ENCODE results near the gene SCGB1A1. TPM values are rescaled to one million over a fixed set of nuclear protein-coding genes. Genes with fewer than 3 reads are reported as not detected.

Gene SCGB1A1
- polyA plus RNA-seq, 4 donors, result 4.6 to 11.2 TPM; not detected in 2

DNA sequence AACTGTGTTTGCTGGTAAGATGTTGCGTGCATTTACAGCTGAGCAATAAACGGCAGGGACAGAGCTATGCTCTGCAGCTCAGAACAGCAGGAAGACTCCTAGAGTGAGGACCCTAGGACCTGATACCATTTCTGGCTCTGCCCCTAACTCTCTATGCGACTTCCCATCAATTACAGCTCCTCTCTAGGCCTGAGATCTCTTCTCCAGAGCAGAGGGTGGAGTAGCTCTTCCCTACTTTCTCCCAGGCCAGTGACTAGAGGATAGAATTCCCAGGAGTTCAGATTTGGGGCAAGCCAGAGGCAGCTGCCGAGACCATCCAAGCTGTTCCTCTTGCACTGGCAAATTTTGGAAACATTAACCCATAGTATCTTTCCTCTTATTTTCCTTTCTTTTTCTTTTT lies 12.8 kb upstream of the SCGB1A1 start:
- DNase-seq (no peak), FAIRE-seq (no peak)
- H3K36me3 ChIP-seq (ENCODE audit: control insufficient read depth in 3 of 3, insufficient read depth in 2 of 3, low read depth in 1 of 3, low read length in 3 of 3), result no peaks in the 10 kb centered on the region
- H3K4me3 ChIP-seq (ENCODE audit: low read depth in 1 of 3, low read length in 3 of 3), result no peak overlapping the region
- H3K9me3 ChIP-seq (ENCODE audit: control insufficient read depth in 2 of 2, insufficient read depth in 1 of 2, low read depth in 1 of 2, low read length in 1 of 2), result no peaks in the 10 kb centered on the region
- H3K27ac ChIP-seq (ENCODE audit: low read depth in 1 of 3, low read length in 2 of 3), result no peak overlapping the region
- H3K4me1 ChIP-seq (ENCODE audit: control insufficient read depth in 3 of 3, insufficient read depth in 2 of 3, low read depth in 1 of 3, low read length in 2 of 3), result peaks cover 0 to 15% (median 3%) of the 10 kb centered on the region in 3 donors
- 64 to 81% (median 72%) methylated on average over 4 of the region's 4 CpGs for WGBS, 3 donors
- no peaks in the 10 kb centered on the region for H3K27me3 ChIP-seq (ENCODE audit: control insufficient read depth in 3 of 3, insufficient read depth in 3 of 3, low read length in 3 of 3)

- H3K4me1 ChIP-seq (ENCODE audit: control insufficient read depth in 3 of 3, insufficient read depth in 2 of 3, low read depth in 1 of 3, low read length in 2 of 3), result peaks cover 0 to 7% (median 2%) of the 10 kb centered on the region in 3 donors
- no peaks in the 10 kb centered on the region for H3K36me3 ChIP-seq (ENCODE audit: control insufficient read depth in 3 of 3, insufficient read depth in 2 of 3, low read depth in 1 of 3, low read length in 3 of 3)
- FAIRE-seq (no peak), DNase-seq (no peak)
- H3K9me3 ChIP-seq (ENCODE audit: control insufficient read depth in 2 of 2, insufficient read depth in 1 of 2, low read depth in 1 of 2, low read length in 1 of 2), result no peaks in the 10 kb centered on the region
- no peak overlapping the region for H3K27ac ChIP-seq (ENCODE audit: low read depth in 1 of 3, low read length in 2 of 3)
- H3K4me3 ChIP-seq (ENCODE audit: low read depth in 1 of 3, low read length in 3 of 3), result no peak overlapping the region
- H3K27me3 ChIP-seq (ENCODE audit: control insufficient read depth in 3 of 3, insufficient read depth in 3 of 3, low read length in 3 of 3), result no peaks in the 10 kb centered on the region
- 83 to 91% (median 90%) methylated on average over 8 of the region's 8 CpGs for WGBS, 3 donors
Observed at GRCh38 chr11:62409831-62410230, 9.0 kb upstream of the SCGB1A1 start.

DNA sequence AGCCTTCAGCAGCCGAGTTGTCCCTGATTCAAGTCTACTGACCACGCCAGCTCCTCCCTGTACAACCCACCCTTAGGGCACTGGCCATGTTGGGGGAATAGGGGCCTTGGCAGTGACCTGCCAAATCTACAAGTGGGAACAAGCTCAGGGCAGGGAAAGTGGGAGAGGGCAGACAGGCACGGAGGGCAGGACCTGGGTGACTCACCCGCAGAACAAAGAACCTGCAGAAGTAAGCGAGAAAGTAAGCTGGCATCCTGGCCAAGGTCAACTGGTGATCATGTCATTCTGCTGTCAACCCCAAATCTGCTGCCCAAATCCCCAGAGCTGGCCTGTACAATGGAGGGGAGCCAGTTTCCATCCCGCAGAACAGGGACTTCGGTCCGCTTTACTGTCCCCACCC lies 7.9 kb upstream of the SCGB1A1 start:
- H3K4me1 ChIP-seq (ENCODE audit: control insufficient read depth in 3 of 3, insufficient read depth in 2 of 3, low read depth in 1 of 3, low read length in 2 of 3), result no peaks in the 10 kb centered on the region
- no peak overlapping the region for H3K4me3 ChIP-seq (ENCODE audit: low read depth in 1 of 3, low read length in 3 of 3)
- H3K27me3 ChIP-seq (ENCODE audit: control insufficient read depth in 3 of 3, insufficient read depth in 3 of 3, low read length in 3 of 3), result no peaks in the 10 kb centered on the region
- DNase-seq (no peak), FAIRE-seq (no peak)
- no peaks in the 10 kb centered on the region for H3K9me3 ChIP-seq (ENCODE audit: control insufficient read depth in 2 of 2, insufficient read depth in 1 of 2, low read depth in 1 of 2, low read length in 1 of 2)
- no peaks in the 10 kb centered on the region for H3K36me3 ChIP-seq (ENCODE audit: control insufficient read depth in 3 of 3, insufficient read depth in 2 of 3, low read depth in 1 of 3, low read length in 3 of 3)
- 73 to 85% (median 77%) methylated on average over 8 of the region's 8 CpGs for WGBS, 3 donors
- H3K27ac ChIP-seq (ENCODE audit: low read depth in 1 of 3, low read length in 2 of 3), result no peak overlapping the region

DNA sequence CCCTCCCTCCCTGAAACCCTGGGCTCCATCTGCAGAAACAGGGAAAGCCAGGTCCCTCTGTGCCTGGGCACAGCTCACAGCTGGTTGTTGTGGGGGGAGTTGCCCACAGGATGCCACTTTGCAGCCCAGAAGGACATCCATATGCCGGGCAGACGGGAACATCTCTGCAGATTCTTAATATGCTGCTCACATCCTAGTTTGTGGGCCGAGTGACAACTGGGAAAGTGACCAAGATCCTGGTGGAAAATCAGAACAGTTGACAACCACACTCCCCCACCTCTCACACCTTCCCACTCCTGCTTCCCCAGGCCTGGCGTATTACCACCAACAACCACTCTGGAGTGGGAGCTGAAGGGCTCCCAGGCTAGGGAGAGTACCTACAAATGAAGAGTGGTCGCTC lies 7.3 kb upstream of the SCGB1A1 start:
- Histone ChIP-seq H3K27me3 (ENCODE audit: control insufficient read depth in 3 of 3, insufficient read depth in 3 of 3, low read length in 3 of 3) (no peaks in the 10 kb centered on the region), H3K27ac (ENCODE audit: low read depth in 1 of 3, low read length in 2 of 3) (no peak overlapping the region), H3K4me1 (ENCODE audit: control insufficient read depth in 3 of 3, insufficient read depth in 2 of 3, low read depth in 1 of 3, low read length in 2 of 3) (no peaks in the 10 kb centered on the region), H3K9me3 (ENCODE audit: control insufficient read depth in 2 of 2, insufficient read depth in 1 of 2, low read depth in 1 of 2, low read length in 1 of 2) (no peaks in the 10 kb centered on the region), H3K36me3 (ENCODE audit: control insufficient read depth in 3 of 3, insufficient read depth in 2 of 3, low read depth in 1 of 3, low read length in 3 of 3) (no peaks in the 10 kb centered on the region), H3K4me3 (ENCODE audit: low read depth in 1 of 3, low read length in 3 of 3) (no peak overlapping the region)
- 89 to 92% (median 90%) methylated on average over 5 of the region's 5 CpGs for WGBS, 3 donors
- FAIRE-seq (no peak), DNase-seq (no peak)

GRCh38 chr11:62413060-62413696 lies 5.7 kb upstream of the SCGB1A1 start:
- no peak overlapping the region for H3K27ac ChIP-seq (ENCODE audit: low read depth in 1 of 3, low read length in 2 of 3)
- DNase-seq, result no peak
- no peak overlapping the region for H3K4me3 ChIP-seq (ENCODE audit: low read depth in 1 of 3, low read length in 3 of 3)
- 71 to 87% (median 77%) methylated on average over 8 of the region's 8 CpGs for WGBS, 3 donors
- H3K36me3 ChIP-seq (ENCODE audit: control insufficient read depth in 3 of 3, insufficient read depth in 2 of 3, low read depth in 1 of 3, low read length in 3 of 3), result no peaks in the 10 kb centered on the region
- H3K9me3 ChIP-seq (ENCODE audit: control insufficient read depth in 2 of 2, insufficient read depth in 1 of 2, low read depth in 1 of 2, low read length in 1 of 2), result no peaks in the 10 kb centered on the region
- no peak for FAIRE-seq
- H3K27me3 ChIP-seq (ENCODE audit: control insufficient read depth in 3 of 3, insufficient read depth in 3 of 3, low read length in 3 of 3), result no peaks in the 10 kb centered on the region
- H3K4me1 ChIP-seq (ENCODE audit: control insufficient read depth in 3 of 3, insufficient read depth in 2 of 3, low read depth in 1 of 3, low read length in 2 of 3), result no peaks in the 10 kb centered on the region

DNA sequence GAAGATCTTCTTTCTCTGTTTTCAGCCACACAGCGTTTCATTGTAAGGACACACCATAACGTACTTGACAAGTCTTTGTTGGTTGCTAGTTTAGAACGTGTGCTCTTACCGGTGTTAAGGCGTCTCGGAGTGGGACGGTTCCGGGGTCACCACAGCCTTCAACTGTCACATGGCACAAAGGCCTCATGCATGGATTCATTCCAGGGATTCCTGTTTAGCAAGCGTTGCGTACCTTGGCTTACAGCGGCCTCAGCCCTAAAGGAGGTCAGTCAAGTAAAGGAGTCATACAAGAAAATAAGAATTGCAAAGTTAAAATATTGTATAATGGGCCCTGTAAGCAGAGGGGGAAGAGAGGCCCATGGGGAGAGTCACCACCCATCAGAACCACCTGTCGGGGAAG lies 2.2 kb upstream of the SCGB1A1 start:
- Histone ChIP-seq H3K9me3 (ENCODE audit: control insufficient read depth in 2 of 2, insufficient read depth in 1 of 2, low read depth in 1 of 2, low read length in 1 of 2) (no peaks in the 10 kb centered on the region), H3K27ac (ENCODE audit: low read depth in 1 of 3, low read length in 2 of 3) (no peak overlapping the region), H3K4me3 (ENCODE audit: low read depth in 1 of 3, low read length in 3 of 3) (no peak overlapping the region), H3K27me3 (ENCODE audit: control insufficient read depth in 3 of 3, insufficient read depth in 3 of 3, low read length in 3 of 3) (no peaks in the 10 kb centered on the region), H3K4me1 (ENCODE audit: control insufficient read depth in 3 of 3, insufficient read depth in 2 of 3, low read depth in 1 of 3, low read length in 2 of 3) (peaks cover 0 to 3% (median 0%) of the 10 kb centered on the region in 3 donors), H3K36me3 (ENCODE audit: control insufficient read depth in 3 of 3, insufficient read depth in 2 of 3, low read depth in 1 of 3, low read length in 3 of 3) (no peaks in the 10 kb centered on the region)
- FAIRE-seq (no peak), DNase-seq (no peak)
- WGBS, 3 donors, result 88 to 94% (median 91%) methylated on average over 12 of the region's 12 CpGs

DNA sequence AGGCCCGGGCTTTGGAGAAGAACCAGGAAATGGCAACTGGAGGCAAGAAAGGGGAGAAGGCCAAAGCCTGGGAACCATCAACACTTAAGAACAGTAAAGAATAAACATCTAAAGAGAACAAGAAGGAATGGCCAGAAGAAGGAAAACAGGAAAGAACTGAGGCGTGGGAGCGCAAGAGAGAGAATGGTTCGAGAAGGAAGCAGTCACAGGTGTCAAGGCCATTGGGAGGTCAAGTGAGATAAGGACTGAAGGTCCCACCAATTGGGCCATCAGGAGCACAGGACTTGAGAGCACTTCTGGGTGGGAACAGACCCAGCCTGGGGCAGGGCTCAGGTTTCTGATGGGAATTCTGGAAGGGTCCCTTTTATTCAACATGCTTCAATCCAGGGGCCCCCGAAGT lies 697 bp upstream of the SCGB1A1 start:
- Histone ChIP-seq H3K36me3 (ENCODE audit: control insufficient read depth in 3 of 3, insufficient read depth in 2 of 3, low read depth in 1 of 3, low read length in 3 of 3) (no peaks in the 10 kb centered on the region), H3K4me1 (ENCODE audit: control insufficient read depth in 3 of 3, insufficient read depth in 2 of 3, low read depth in 1 of 3, low read length in 2 of 3) (peaks cover 0 to 12% (median 3%) of the 10 kb centered on the region in 3 donors), H3K27ac (ENCODE audit: low read depth in 1 of 3, low read length in 2 of 3) (no peak overlapping the region), H3K4me3 (ENCODE audit: low read depth in 1 of 3, low read length in 3 of 3) (no peak overlapping the region), H3K27me3 (ENCODE audit: control insufficient read depth in 3 of 3, insufficient read depth in 3 of 3, low read length in 3 of 3) (no peaks in the 10 kb centered on the region), H3K9me3 (ENCODE audit: control insufficient read depth in 2 of 2, insufficient read depth in 1 of 2, low read depth in 1 of 2, low read length in 1 of 2) (no peaks in the 10 kb centered on the region)
- no peak for FAIRE-seq
- WGBS, 3 donors, result 80 to 93% (median 88%) methylated on average over 5 of the region's 5 CpGs
- no peak for DNase-seq

DNA sequence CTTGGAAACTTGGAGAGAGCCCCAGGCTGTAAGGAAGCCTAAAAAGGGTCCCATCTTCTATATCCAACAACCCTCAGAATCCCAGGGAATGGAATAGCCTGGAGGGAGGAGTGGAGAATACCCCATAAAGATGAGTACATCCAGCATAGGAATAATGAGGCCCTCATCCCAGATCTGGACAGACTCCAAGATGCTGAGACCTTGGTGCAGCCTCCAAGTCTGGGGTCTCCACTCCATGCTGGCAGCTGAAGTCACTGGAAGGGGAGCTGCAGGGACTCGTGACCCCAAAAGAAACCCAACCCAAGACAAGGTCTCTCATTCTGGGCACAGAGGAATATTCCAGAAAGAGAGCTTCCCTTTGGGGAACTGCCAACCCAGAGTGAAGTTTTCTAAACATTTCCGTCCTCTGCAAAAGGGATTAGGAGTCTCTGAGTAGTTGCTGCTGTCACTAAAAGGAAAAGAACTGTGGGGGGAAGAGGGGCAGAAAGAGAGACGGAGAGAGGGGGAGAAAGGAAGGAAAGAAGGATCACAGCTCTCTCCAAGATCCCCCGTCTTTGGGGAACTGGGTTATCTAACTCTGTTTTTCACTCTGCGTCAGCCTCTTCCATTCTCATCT lies 589 bp downstream of the SCGB1A1 start:
- no peak overlapping the region for H3K4me3 ChIP-seq (ENCODE audit: low read depth in 1 of 3, low read length in 3 of 3)
- no peaks in the 10 kb centered on the region for H3K9me3 ChIP-seq (ENCODE audit: control insufficient read depth in 2 of 2, insufficient read depth in 1 of 2, low read depth in 1 of 2, low read length in 1 of 2)
- no peaks in the 10 kb centered on the region for H3K36me3 ChIP-seq (ENCODE audit: control insufficient read depth in 3 of 3, insufficient read depth in 2 of 3, low read depth in 1 of 3, low read length in 3 of 3)
- peaks cover 0 to 19% (median 3%) of the 10 kb centered on the region in 3 donors for H3K4me1 ChIP-seq (ENCODE audit: control insufficient read depth in 3 of 3, insufficient read depth in 2 of 3, low read depth in 1 of 3, low read length in 2 of 3)
- 46 to 73% (median 61%) methylated on average over 5 of the region's 5 CpGs for WGBS, 3 donors
- H3K27ac ChIP-seq (ENCODE audit: low read depth in 1 of 3, low read length in 2 of 3), result peak overlapping the region in 2 of 3 donors; percentile 24 to 52
- DNase-seq (no peak), FAIRE-seq (no peak)
- no peaks in the 10 kb centered on the region for H3K27me3 ChIP-seq (ENCODE audit: control insufficient read depth in 3 of 3, insufficient read depth in 3 of 3, low read length in 3 of 3)

DNA sequence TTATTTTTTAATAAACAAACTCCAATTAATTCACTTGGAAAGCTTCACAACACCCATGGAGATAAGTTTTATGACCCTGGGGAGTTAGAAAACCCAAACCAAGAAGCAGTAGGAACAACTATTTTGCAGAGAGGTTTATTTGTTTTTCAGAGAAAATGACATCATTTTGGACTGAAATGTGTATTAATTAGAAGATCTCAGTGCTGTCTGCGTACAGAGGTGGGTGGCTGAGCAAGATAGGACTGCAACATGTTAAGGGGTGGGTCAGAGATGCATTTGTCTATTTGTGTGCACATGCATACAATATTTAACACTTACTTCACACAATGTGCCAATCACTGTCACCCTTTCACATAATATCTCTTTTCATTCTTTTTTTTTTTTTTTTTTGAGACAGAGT lies 1.1 kb downstream of the SCGB1A1 start:
- Histone ChIP-seq H3K27ac (ENCODE audit: low read depth in 1 of 3, low read length in 2 of 3) (peak overlapping the region in 1 of 3 donors; percentile 52), H3K9me3 (ENCODE audit: control insufficient read depth in 2 of 2, insufficient read depth in 1 of 2, low read depth in 1 of 2, low read length in 1 of 2) (no peaks in the 10 kb centered on the region), H3K4me1 (ENCODE audit: control insufficient read depth in 3 of 3, insufficient read depth in 2 of 3, low read depth in 1 of 3, low read length in 2 of 3) (peaks cover 0 to 19% (median 3%) of the 10 kb centered on the region in 3 donors), H3K36me3 (ENCODE audit: control insufficient read depth in 3 of 3, insufficient read depth in 2 of 3, low read depth in 1 of 3, low read length in 3 of 3) (no peaks in the 10 kb centered on the region), H3K4me3 (ENCODE audit: low read depth in 1 of 3, low read length in 3 of 3) (no peak overlapping the region), H3K27me3 (ENCODE audit: control insufficient read depth in 3 of 3, insufficient read depth in 3 of 3, low read length in 3 of 3) (no peaks in the 10 kb centered on the region)
- FAIRE-seq (no peak), DNase-seq (no peak)
- WGBS, 3 donors, result 54 to 60% (median 56%) methylated on average over 1 of the region's 1 CpG

All from small intestine (tissue), 7 donors.